Transverse colon (tissue), 4 donors: Measurements from ENCODE around the gene PASK. TPM values are rescaled to one million over a fixed set of nuclear protein-coding genes. Genes with fewer than 3 reads are reported as not detected.
"Not testable (repeated sequence)": the region's sequence is repeated elsewhere in the genome, so short reads cannot be mapped to it uniquely, and the experiment has no call there.

Source experiments
- DNase-seq: peaks from one replicate; pipeline ENCODE4 v3.0.0-alpha.2; 2019
- H3K27ac ChIP-seq, 4 donors: fragments of 200-600 bp; sonication (generic); 2 replicates each; pipeline ENCODE4 v1.5.1; 2016 to 2018; ENCODE audit warnings: inconsistent platforms in 4 of 4
- H3K27me3 ChIP-seq: fragments of 200-600 bp; sonication (generic); 2 replicates; pipeline ENCODE4 v1.5.1; 2017; ENCODE audit warnings: inconsistent platforms
- H3K36me3 ChIP-seq, 4 donors: fragments of 200-600 bp; sonication (generic); 2 replicates each; pipeline ENCODE4 v1.5.1; 2017 to 2019; ENCODE audit warnings: inconsistent platforms in 4 of 4
- H3K4me1 ChIP-seq, 4 donors: fragments of 200-600 bp; sonication (generic); 2 replicates each; pipeline ENCODE4 v1.5.1; 2017 to 2020; ENCODE audit warnings: inconsistent platforms in 4 of 4
- H3K4me3 ChIP-seq, 4 donors: fragments of 200-600 bp; sonication (generic); 1 replicate in 1 of 4; 2 replicates in 3 of 4; pipeline versions ENCODE4 v1.5.1 to v1.6.1; 2017 to 2019; ENCODE audit warnings: inconsistent platforms in 4 of 4
- H3K9me3 ChIP-seq, 2 donors: fragments of 200-600 bp; sonication (generic); 2 replicates each; pipeline ENCODE4 v1.5.1; 2017 to 2019; ENCODE audit warnings: inconsistent platforms in 2 of 2
- EP300 ChIP-seq: sonication (generic); formaldehyde crosslinking; IDR thresholded peaks from one replicate; pipeline ENCODE4 v1.6.1; 2017; ENCODE audit warnings: antibody characterized with exemption, low read depth
- POLR2A ChIP-seq: fragments of 450-650 bp; IDR thresholded peaks from one replicate; pipeline ENCODE4 v1.6.1; 2016; ENCODE audit warnings: antibody characterized with exemption, mild to moderate bottlenecking, moderate library complexity
- POLR2AphosphoS5 ChIP-seq, 3 donors: sonication (generic); formaldehyde crosslinking; IDR thresholded peaks; one replicate each; pipeline ENCODE4 v1.6.1; 2016; ENCODE audit warnings: antibody characterized with exemption in 3 of 3
- WGBS, 2 donors: methylation state at CpG; one replicate each; pipeline ENCODE4 v1.1.5; 2018; ENCODE audit warnings: low coverage in 1 of 2; 5-methylcytosine and 5-hydroxymethylcytosine counted together
- in situ Hi-C, 4 donors: fragments of 200-750 bp; cut with MboI; loops; one replicate each; pipeline versions ENCODE4 v1.15.0 to v1.15.1; 2017; ENCODE audit warnings: low sequenced_read_pairs in 3 of 4, low pct_ligation_motif_present in 1 of 4, low pct_unique_long_range_greater_than_20kb in 1 of 4
- intact Hi-C: fragments of 100-400 bp; cut with DNase I; formaldehyde crosslinking; loops from one replicate; pipeline ENCODE4 v1.15.1; 2023; ENCODE audit warnings: low total_unique reads
- total RNA-seq, 4 donors: library from RNA; depleted of rRNA; stranded (reverse); fragments of >200 nt; gene quantifications; one replicate each; pipeline ENCODE4 v1.1.0, GENCODE V29; 2016
- TF ChIP-seq, protein P1 (sequence below), 5 experiments: fragments of 200-600 bp in 3 of 5; fragments of 450-650 bp in 2 of 5; sonication (generic) in 3 of 5; IDR thresholded peaks; 1 replicate in 2 of 5; 2 replicates in 3 of 5; pipeline ENCODE4 v1.5.1; 2016 to 2017; ENCODE audit warnings: antibody characterized with exemption in 5 of 5, inconsistent platforms in 3 of 5, mild to moderate bottlenecking in 2 of 5, moderate library complexity in 1 of 5

The PASK gene
- 10 to 100 TPM in 2 of 4 donors, 1 to 10 TPM in 2; 7.0 to 35.2 (median 19.1) TPM for total RNA-seq

GRCh38 chr2:241148891-241149674 lies at the start of gene PASK:
PASK (minus strand) TSS chr2:241149472; CDS start chr2:241143032, 6,440 bp downstream.
- no peak for TF ChIP-seq POLR2AphosphoS5 (IDR thresholded peaks at IDR 0.05)
- TF ChIP-seq, protein P1, sequence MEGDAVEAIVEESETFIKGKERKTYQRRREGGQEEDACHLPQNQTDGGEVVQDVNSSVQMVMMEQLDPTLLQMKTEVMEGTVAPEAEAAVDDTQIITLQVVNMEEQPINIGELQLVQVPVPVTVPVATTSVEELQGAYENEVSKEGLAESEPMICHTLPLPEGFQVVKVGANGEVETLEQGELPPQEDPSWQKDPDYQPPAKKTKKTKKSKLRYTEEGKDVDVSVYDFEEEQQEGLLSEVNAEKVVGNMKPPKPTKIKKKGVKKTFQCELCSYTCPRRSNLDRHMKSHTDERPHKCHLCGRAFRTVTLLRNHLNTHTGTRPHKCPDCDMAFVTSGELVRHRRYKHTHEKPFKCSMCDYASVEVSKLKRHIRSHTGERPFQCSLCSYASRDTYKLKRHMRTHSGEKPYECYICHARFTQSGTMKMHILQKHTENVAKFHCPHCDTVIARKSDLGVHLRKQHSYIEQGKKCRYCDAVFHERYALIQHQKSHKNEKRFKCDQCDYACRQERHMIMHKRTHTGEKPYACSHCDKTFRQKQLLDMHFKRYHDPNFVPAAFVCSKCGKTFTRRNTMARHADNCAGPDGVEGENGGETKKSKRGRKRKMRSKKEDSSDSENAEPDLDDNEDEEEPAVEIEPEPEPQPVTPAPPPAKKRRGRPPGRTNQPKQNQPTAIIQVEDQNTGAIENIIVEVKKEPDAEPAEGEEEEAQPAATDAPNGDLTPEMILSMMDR (IDR thresholded peaks at IDR 0.05), result no peak
- no peak for TF ChIP-seq POLR2A
- TF ChIP-seq EP300, result no peak
- H3K4me3 ChIP-seq, result peak within 1 kb of the TSS; percentile 55 to 96 (median 94)
- H3K36me3 ChIP-seq, result no peaks in the 10 kb centered on the region
- no peaks in the 10 kb centered on the region for H3K9me3 ChIP-seq
- in situ Hi-C loops, result no loop called here
- H3K4me1 ChIP-seq, result peaks cover 8 to 21% (median 20%) of the 10 kb centered on the region in 4 donors
- peak within 1 kb of the TSS; percentile 85 to 93 (median 87) for H3K27ac ChIP-seq
- intact Hi-C loops, result no loop called here
- H3K27me3 ChIP-seq, result no peaks in the 10 kb centered on the region
- 0% methylated on average over 43 of the region's 88 CpGs; no CpG with 5 or more reads in 1 of the 2 donors for WGBS, 2 donors
- DNase-seq, result peak; percentile 96

GRCh38 chr2:241198381-241199279 lies 49.4 kb upstream of the PASK start:
- Histone ChIP-seq H3K27me3 (no peaks in the 10 kb centered on the region), H3K36me3 (no peaks in the 10 kb centered on the region), H3K4me3 (no peak overlapping the region), H3K4me1 (no peaks in the 10 kb centered on the region), H3K27ac (no peak overlapping the region), H3K9me3 (no peaks in the 10 kb centered on the region)
- intact Hi-C loops, result no loop called here
- in situ Hi-C loops, result no loop called here
- WGBS, 2 donors, result 85% methylated on average over 24 of the region's 27 CpGs; no CpG with 5 or more reads in 1 of the 2 donors
- TF ChIP-seq POLR2AphosphoS5 (IDR thresholded peaks at IDR 0.05), result no peak
- TF ChIP-seq, protein P1 (IDR thresholded peaks at IDR 0.05), result no peak
- no peak for TF ChIP-seq POLR2A
- TF ChIP-seq EP300, result no peak
- no peak for DNase-seq

DNA sequence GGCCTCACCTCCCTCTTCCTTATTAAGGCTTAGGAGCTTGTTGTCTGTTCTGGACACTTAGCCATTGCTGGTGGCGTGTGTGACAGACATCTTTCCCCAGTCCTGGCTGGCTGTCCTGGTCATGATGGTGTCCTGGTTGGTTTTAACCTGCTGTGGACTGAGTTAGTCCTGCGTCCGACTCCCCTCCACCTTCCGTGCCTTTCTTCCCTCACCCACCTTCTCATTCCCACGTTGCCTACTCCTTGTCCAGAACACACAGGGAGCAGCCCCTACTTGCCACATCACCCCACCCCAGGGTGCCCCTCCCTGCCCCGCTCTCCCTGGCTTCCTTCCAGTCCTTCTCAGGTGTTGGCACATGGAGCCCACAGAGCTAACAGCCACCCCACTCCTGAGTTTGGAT lies 48.7 kb upstream of the PASK start:
- TF ChIP-seq, protein P1 (IDR thresholded peaks at IDR 0.05), result no peak
- TF ChIP-seq POLR2AphosphoS5 (IDR thresholded peaks at IDR 0.05) (no peak), EP300 (no peak), POLR2A (no peak)
- in situ Hi-C loops, result no loop called here

GRCh38 chr2:241197246-241197645 lies 48.0 kb upstream of the PASK start:
- 94 to 100% methylated on average over 1 to 14 of the region's 14 CpGs for WGBS, 2 donors

More for the DNA sequence above, 48.7 kb upstream of the PASK start:
- H3K27ac ChIP-seq, result no peak overlapping the region
- intact Hi-C loops, result no loop called here
- no peaks in the 10 kb centered on the region for H3K4me1 ChIP-seq
- WGBS, 2 donors, result 86 to 94% methylated on average over 3 to 6 of the region's 6 CpGs
- no peak for DNase-seq
- no peaks in the 10 kb centered on the region for H3K9me3 ChIP-seq
- no peak overlapping the region for H3K4me3 ChIP-seq
- H3K36me3 ChIP-seq, result no peaks in the 10 kb centered on the region
- no peaks in the 10 kb centered on the region for H3K27me3 ChIP-seq

More at GRCh38 chr2:241197246-241197645, 48.0 kb upstream of the PASK start:
- H3K4me1 ChIP-seq, H3K27me3 ChIP-seq, in situ Hi-C loops, DNase-seq, H3K27ac ChIP-seq, intact Hi-C loops, H3K4me3 ChIP-seq, H3K9me3 ChIP-seq, H3K36me3 ChIP-seq: not testable (repeated sequence)
